GM13977 (cell line): Measurements from ENCODE around the gene ITGA5.

ENCODE experiments used
- DNase-seq: peaks from one replicate; pipeline ENCODE4 v3.0.0; 2012; ENCODE audit warnings: low spot score
- CTCF ChIP-seq: IDR thresholded peaks from 2 replicates; pipeline ENCODE4 v1.5.1; 2012; ENCODE audit warnings: mild to moderate bottlenecking, control low read depth; ENCODE audit not compliant: insufficient read depth; ENCODE audit errors: extremely low read depth, missing control alignments
- in situ Hi-C: fragments of 300-500 bp; cut with MboI; formaldehyde crosslinking; loops from one replicate; pipeline ENCODE4 v1.12.0; 2022; ENCODE audit warnings: low sequenced_read_pairs, low pct_unique_long_range_greater_than_20kb, mixed read lengths, inconsistent platforms; ENCODE audit not compliant: unreplicated experiment

Gene ITGA5

GRCh38 chr12:54455760-54456469 is 36.8 kb upstream of the ITGA5 start:
- TF ChIP-seq CTCF: no peak
- no peak for DNase-seq
- in situ Hi-C loops: no loop called here

- TF ChIP-seq CTCF: no peak
- in situ Hi-C loops: no loop called here
- no peak for DNase-seq
These were observed 33.6 kb upstream of the ITGA5 start for GRCh38 chr12:54452628-54453027.

GRCh38 chr12:54448344-54448743 is 29.3 kb upstream of the ITGA5 start:
- in situ Hi-C loops: no loop called here
- no peak for TF ChIP-seq CTCF
- no peak for DNase-seq

GRCh38 chr12:54447917-54448316 is 28.9 kb upstream of the ITGA5 start:
- in situ Hi-C loops: no loop called here
- TF ChIP-seq CTCF: no peak
- no peak for DNase-seq

GRCh38 chr12:54444206-54444605 is 25.1 kb upstream of the ITGA5 start:
- no peak for DNase-seq
- TF ChIP-seq CTCF: no peak
- in situ Hi-C loops: loop anchor here (5.0 kb wide), 1 partner anchor 47 kb away; no protein-coding TSS in a partner anchor

- in situ Hi-C loops: loop anchor here (5.0 kb wide), 1 partner anchor 46 kb away; no protein-coding TSS in a partner anchor
- TF ChIP-seq CTCF: no peak
- no peak for DNase-seq
These were observed 24.4 kb upstream of the ITGA5 start for GRCh38 chr12:54443446-54443845.
